Cardiac fibroblast (primary cell): ENCODE data around the gene KAZN.

Experiments
- DNase-seq, 2 donors: peaks; one replicate each; pipeline versions ENCODE4 v3.0.0 to v3.0.0-alpha.2; 2010; ENCODE audit warnings: low read depth in 2 of 2
- H3K4me3 ChIP-seq, 2 donors: replicated peaks in 1 of 2; 1 replicate in 1 of 2; 2 replicates in 1 of 2; pipeline ENCODE4 v1.5.1; 2011; ENCODE audit warnings: low read depth in 2 of 2, low read length in 2 of 2, mild to moderate bottlenecking in 2 of 2, moderate library complexity in 1 of 2
- TF ChIP-seq, protein P1 (sequence below): IDR thresholded peaks from one replicate; pipeline ENCODE4 v1.5.1; 2011; ENCODE audit warnings: low read depth, mild to moderate bottlenecking, low read length, inconsistent platforms

KAZN gene

DNA sequence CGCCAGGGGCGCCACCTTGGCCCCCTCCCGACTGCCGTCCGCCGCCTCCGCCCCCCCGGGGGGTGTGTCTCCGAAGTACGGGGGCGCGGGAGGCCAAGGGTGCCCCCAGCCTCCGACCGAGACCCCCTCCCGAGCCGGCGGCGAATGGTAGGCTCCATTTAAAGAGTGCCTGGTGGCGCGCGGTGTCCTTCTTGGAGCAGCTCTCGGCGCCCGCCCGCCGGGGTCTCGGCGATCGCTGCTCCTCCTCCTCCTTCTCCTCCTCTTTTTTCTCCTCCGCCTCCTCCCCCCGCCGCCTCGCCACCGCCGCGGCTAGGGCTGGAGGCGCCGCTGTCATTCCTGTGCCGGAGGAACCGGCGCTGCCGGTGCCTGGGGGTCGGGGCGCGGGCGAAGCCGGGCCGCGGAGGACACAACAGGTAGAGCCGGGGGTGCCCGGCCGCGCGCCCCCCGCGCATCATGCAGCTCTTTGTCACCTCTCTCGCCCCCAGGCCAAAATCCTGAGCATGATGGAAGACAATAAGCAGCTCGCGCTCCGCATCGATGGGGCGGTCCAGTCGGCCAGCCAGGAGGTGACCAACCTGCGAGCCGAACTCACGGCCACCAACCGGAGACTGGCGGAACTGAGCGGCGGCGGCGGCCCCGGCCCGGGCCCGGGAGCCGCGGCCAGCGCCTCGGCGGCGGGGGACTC, at the start of gene KAZN:
KAZN (plus strand) TSS at position 188 of the 685 bp plus-strand sequence.
- peak in 1 of 2 donors; percentile 43 for DNase-seq
- H3K4me3 ChIP-seq, result peak within 1 kb of the TSS in 1 of 2 donors; percentile 55
- TF ChIP-seq, protein P1, sequence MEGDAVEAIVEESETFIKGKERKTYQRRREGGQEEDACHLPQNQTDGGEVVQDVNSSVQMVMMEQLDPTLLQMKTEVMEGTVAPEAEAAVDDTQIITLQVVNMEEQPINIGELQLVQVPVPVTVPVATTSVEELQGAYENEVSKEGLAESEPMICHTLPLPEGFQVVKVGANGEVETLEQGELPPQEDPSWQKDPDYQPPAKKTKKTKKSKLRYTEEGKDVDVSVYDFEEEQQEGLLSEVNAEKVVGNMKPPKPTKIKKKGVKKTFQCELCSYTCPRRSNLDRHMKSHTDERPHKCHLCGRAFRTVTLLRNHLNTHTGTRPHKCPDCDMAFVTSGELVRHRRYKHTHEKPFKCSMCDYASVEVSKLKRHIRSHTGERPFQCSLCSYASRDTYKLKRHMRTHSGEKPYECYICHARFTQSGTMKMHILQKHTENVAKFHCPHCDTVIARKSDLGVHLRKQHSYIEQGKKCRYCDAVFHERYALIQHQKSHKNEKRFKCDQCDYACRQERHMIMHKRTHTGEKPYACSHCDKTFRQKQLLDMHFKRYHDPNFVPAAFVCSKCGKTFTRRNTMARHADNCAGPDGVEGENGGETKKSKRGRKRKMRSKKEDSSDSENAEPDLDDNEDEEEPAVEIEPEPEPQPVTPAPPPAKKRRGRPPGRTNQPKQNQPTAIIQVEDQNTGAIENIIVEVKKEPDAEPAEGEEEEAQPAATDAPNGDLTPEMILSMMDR, result no peak

GRCh38 chr1:14549897-14550620, 48.4 kb upstream of the KAZN start:
- H3K4me3 ChIP-seq, result no peak overlapping the region
- DNase-seq, result no peak
- TF ChIP-seq, protein P1, result no peak

GRCh38 chr1:14551386-14551785, 47.1 kb upstream of the KAZN start:
- H3K4me3 ChIP-seq, result no peak overlapping the region
- TF ChIP-seq, protein P1, result no peak
- no peak for DNase-seq

DNA sequence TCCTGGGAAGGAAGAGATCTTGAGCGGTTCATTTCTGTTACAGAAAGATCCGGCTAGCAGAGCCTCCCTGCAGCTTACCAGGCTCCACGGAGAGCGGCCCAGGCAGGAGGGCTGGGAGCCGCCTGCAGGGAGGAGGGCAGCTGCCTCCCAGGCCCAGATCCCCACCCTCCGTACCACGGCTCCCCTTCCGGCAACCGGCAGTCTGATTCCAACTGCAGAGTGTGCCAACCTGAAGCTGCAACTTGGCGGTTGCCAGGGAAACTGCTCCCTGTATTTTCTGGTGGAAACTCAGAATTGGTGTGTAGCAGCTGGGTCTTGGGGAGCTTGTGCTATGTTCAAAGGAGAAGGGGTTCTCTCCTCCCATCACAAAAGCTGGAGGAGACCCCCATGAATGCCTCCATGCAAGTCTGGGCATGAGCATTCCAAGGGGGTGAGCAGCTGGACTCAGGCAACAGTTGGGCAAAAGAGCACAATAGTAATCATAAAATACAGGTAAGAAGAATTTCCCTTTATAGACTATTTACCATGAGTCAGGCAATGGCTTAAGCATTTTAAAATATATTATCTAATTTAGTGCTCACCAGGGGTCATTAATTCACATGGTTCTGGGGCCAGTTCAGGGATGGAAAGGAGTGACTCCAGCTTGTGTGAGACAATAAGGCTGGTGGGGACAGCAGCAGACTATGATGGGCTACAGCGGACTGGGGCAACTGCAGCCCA, 46.1 kb upstream of the KAZN start:
- H3K4me3 ChIP-seq, result no peak overlapping the region
- TF ChIP-seq, protein P1, result no peak
- no peak for DNase-seq

DNA sequence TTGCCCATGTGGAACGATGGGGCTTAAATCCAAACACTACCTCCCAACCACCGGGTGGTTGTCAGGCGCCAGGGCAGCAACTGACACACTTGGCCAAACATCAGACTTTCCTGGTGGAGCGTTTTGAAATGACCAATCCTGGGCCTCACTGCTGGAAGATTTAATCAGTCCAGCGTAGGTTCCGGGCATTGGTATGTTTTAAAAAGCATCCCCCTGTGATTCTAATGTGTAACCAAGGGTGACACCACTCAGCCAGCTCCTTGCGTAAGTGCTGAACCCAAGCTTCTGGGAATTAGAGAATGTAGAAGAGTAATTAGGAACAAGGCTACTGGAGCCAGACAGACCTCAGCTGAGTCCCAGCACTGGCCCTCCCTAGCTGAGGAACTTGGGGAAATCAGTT, 44.8 kb upstream of the KAZN start:
- DNase-seq, result peak in 1 of 2 donors; percentile 92
- TF ChIP-seq, protein P1, result no peak
- no peak overlapping the region for H3K4me3 ChIP-seq

GRCh38 chr1:14555091-14555490, 43.4 kb upstream of the KAZN start:
- DNase-seq, result no peak
- no peak overlapping the region for H3K4me3 ChIP-seq
- TF ChIP-seq, protein P1, result no peak
